H9 (cell line): ENCODE results near the gene ATP6V0B. TPM values are rescaled to one million over a fixed set of nuclear protein-coding genes. Genes with fewer than 3 reads are reported as not detected.

Experiments
- DNase-seq: peaks from one replicate; pipeline ENCODE4 v3.0.0-alpha.2; 2017
- H2AFZ ChIP-seq: one replicate; pipeline ENCODE4 v1.6.1; 2013; ENCODE audit warnings: mild to moderate bottlenecking, low read length, control low read depth, moderate library complexity
- H2AK5ac ChIP-seq: 2 replicates; pipeline ENCODE4 v1.6.1; 2013; ENCODE audit warnings: low read length, control low read depth, mixed read lengths; ENCODE audit not compliant: insufficient read length
- H2BK120ac ChIP-seq: one replicate; pipeline ENCODE4 v1.6.1; 2013; ENCODE audit warnings: low read depth, mild to moderate bottlenecking, low read length, control low read depth, inconsistent platforms; ENCODE audit not compliant: poor library complexity, severe bottlenecking
- H2BK12ac ChIP-seq: 2 replicates; pipeline ENCODE4 v1.6.1; 2013; ENCODE audit warnings: low read length, control low read depth, mixed read lengths, low read depth; ENCODE audit not compliant: insufficient read length
- H2BK15ac ChIP-seq: 2 replicates; pipeline ENCODE4 v1.6.1; 2013; ENCODE audit warnings: low read depth, low read length, control low read depth
- H2BK20ac ChIP-seq: one replicate; pipeline ENCODE4 v1.6.1; 2013; ENCODE audit warnings: low read depth, mild to moderate bottlenecking, low read length, control low read depth, inconsistent platforms; ENCODE audit not compliant: poor library complexity, severe bottlenecking
- H2BK5ac ChIP-seq: 2 replicates; pipeline ENCODE4 v1.6.1; 2013; ENCODE audit warnings: low read length, control low read depth, mixed read lengths; ENCODE audit not compliant: insufficient read length
- H3K14ac ChIP-seq: 2 replicates; pipeline ENCODE4 v1.6.1; 2013; ENCODE audit warnings: low read length, control low read depth; ENCODE audit not compliant: insufficient read depth
- H3K18ac ChIP-seq: 2 replicates; pipeline ENCODE4 v1.6.1; 2013; ENCODE audit warnings: low read depth, mild to moderate bottlenecking, mixed read lengths, low read length, control low read depth; ENCODE audit not compliant: insufficient read length
- H3K23ac ChIP-seq: 2 replicates; pipeline ENCODE4 v1.6.1; 2013; ENCODE audit warnings: low read length, control low read depth, mixed read lengths, low read depth; ENCODE audit not compliant: insufficient read length
- H3K23me2 ChIP-seq: 2 replicates; pipeline ENCODE4 v1.6.1; 2013; ENCODE audit warnings: low read depth, mild to moderate bottlenecking, mixed read lengths, low read length, control low read depth; ENCODE audit not compliant: insufficient read length, poor library complexity, severe bottlenecking
- H3K27ac ChIP-seq: 2 replicates; pipeline ENCODE4 v1.5.1; 2013; ENCODE audit warnings: low read length, control low read depth, mixed read lengths, low read depth; ENCODE audit not compliant: insufficient read length
- H3K27me3 ChIP-seq: 2 replicates; pipeline ENCODE4 v1.6.1; 2013; ENCODE audit warnings: low read length, control low read depth, inconsistent platforms; ENCODE audit not compliant: insufficient read depth
- H3K4ac ChIP-seq: 2 replicates; pipeline ENCODE4 v1.6.1; 2013; ENCODE audit warnings: low read depth, mild to moderate bottlenecking, control low read depth, inconsistent platforms, low read length, moderate library complexity
- H3K4me1 ChIP-seq: 2 replicates; pipeline ENCODE4 v1.6.1; 2013; ENCODE audit warnings: low read length, control low read depth, inconsistent platforms; ENCODE audit not compliant: insufficient read depth
- H3K4me2 ChIP-seq: 2 replicates; pipeline ENCODE4 v1.6.1; 2013; ENCODE audit warnings: low read length, control low read depth, mixed read lengths; ENCODE audit not compliant: insufficient read length, insufficient read depth
- H3K56ac ChIP-seq: 2 replicates; pipeline ENCODE4 v1.6.1; 2013; ENCODE audit warnings: low read depth, mild to moderate bottlenecking, mixed read lengths, low read length, control low read depth; ENCODE audit not compliant: insufficient read length
- H3K79me1 ChIP-seq: 2 replicates; pipeline ENCODE4 v1.6.1; 2013; ENCODE audit warnings: low read depth, mild to moderate bottlenecking, moderate library complexity, low read length, control low read depth, inconsistent platforms; ENCODE audit not compliant: insufficient read depth, poor library complexity, severe bottlenecking
- H3K79me2 ChIP-seq: 2 replicates; pipeline ENCODE4 v1.6.1; 2013; ENCODE audit warnings: low read length, control low read depth, inconsistent platforms; ENCODE audit not compliant: insufficient read depth
- H3K9ac ChIP-seq: 2 replicates; pipeline ENCODE4 v1.6.1; 2013; ENCODE audit warnings: low read length, control low read depth, mixed read lengths; ENCODE audit not compliant: insufficient read length; ENCODE audit errors: extremely low read depth
- H3K9me3 ChIP-seq: one replicate; pipeline ENCODE4 v1.6.1; 2013; ENCODE audit warnings: low read depth, low read length, inconsistent platforms; ENCODE audit not compliant: control insufficient read depth
- H3T11ph ChIP-seq: one replicate; pipeline ENCODE4 v1.6.1; 2013; ENCODE audit warnings: mild to moderate bottlenecking, low read length, control low read depth, inconsistent platforms
- H4K20me1 ChIP-seq: one replicate; pipeline ENCODE4 v1.6.1; 2013; ENCODE audit not compliant: control insufficient read depth, insufficient read length, insufficient read depth
- H4K5ac ChIP-seq: 2 replicates; pipeline ENCODE4 v1.6.1; 2013; ENCODE audit warnings: low read depth, mild to moderate bottlenecking, mixed read lengths, low read length, control low read depth; ENCODE audit not compliant: insufficient read length
- H4K8ac ChIP-seq: replicated peaks from 2 replicates; pipeline ENCODE4 v1.6.1; 2013; ENCODE audit warnings: low read length, control low read depth, mixed read lengths, low read depth; ENCODE audit not compliant: insufficient read length
- H4K91ac ChIP-seq: 2 replicates; pipeline ENCODE4 v1.6.1; 2013; ENCODE audit warnings: low read depth, mild to moderate bottlenecking, moderate library complexity, mixed read lengths, low read length, control low read depth; ENCODE audit not compliant: insufficient read length
- H3K27ac Mint-ChIP-seq, 3 experiments: 2 replicates in 2 of 3; 3 replicates in 1 of 3; pipeline ENCODE4 v1.8.0; 2020 to 2021; ENCODE audit warnings: mixed read lengths in 3 of 3, mild to moderate bottlenecking in 1 of 3, moderate library complexity in 1 of 3
- H3K27me3 Mint-ChIP-seq: 2 replicates; pipeline ENCODE4 v1.8.0; 2021; ENCODE audit warnings: low read depth, mild to moderate bottlenecking, moderate library complexity, mixed read lengths
- H3K36me3 Mint-ChIP-seq, 3 experiments: 2 replicates in 2 of 3; 3 replicates in 1 of 3; pipeline ENCODE4 v1.8.0; 2020 to 2021; ENCODE audit warnings: low read depth in 3 of 3, mixed read lengths in 3 of 3; ENCODE audit not compliant: insufficient read depth in 1 of 3
- H3K4me1 Mint-ChIP-seq, 2 experiments: 2 replicates each; pipeline ENCODE4 v1.8.0; 2020; ENCODE audit warnings: mixed read lengths in 2 of 2
- H3K4me3 Mint-ChIP-seq, 2 experiments: 2 replicates in 1 of 2; 3 replicates in 1 of 2; pipeline ENCODE4 v1.8.0; 2020 to 2021; ENCODE audit warnings: mild to moderate bottlenecking in 2 of 2, mixed read lengths in 2 of 2, moderate library complexity in 1 of 2
- H3K9me3 Mint-ChIP-seq, 2 experiments: 2 replicates in 1 of 2; 3 replicates in 1 of 2; pipeline ENCODE4 v1.8.0; 2020; ENCODE audit warnings: mild to moderate bottlenecking in 2 of 2, mixed read lengths in 2 of 2, moderate library complexity in 1 of 2
- WGBS: extraction: QIAGEN DNeasy Blood & Tissue Kit; methylation state at CpG from one replicate; pipeline ENCODE4 v1.1.7; 2013; ENCODE audit warnings: missing lambda C conversion rate, low lambda C conversion rate, mixed read lengths; ENCODE audit not compliant: insufficient read length; ENCODE audit errors: extremely low coverage; 5-methylcytosine and 5-hydroxymethylcytosine counted together
- total RNA-seq: library from RNA; stranded (reverse); gene quantifications from 2 replicates; pipeline ENCODE4 v1.2.1, GENCODE V29; 2021
- TF ChIP-seq, protein P1 (sequence below): fragments of 200-600 bp; sonication (generic); conservative IDR thresholded peaks from 3 replicates; pipeline ENCODE4 v1.8.0; 2021; ENCODE audit warnings: antibody characterized with exemption, mild to moderate bottlenecking

Gene ATP6V0B
- total RNA-seq, 1 experiment from 2014 or later: 131 TPM

DNA sequence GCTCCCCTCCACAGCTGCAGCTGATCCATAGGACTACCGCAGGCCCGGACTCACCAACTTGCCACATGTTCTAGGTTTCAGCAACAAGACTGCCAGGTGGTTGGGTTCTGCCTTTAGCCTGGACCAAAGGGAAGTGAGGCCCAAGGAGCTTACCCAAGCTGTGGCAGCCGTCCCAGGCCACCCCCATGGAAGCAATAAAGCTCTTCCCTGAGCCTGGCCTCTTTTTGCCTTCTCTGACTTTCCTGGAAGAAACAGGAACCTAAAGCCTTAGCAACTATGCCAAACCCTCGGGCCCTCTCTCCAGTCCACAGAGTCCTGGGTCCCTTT, 43.8 kb upstream of the ATP6V0B start:
- Histone ChIP-seq H3K79me2 (no peaks in the 10 kb centered on the region), H2BK5ac (no peak overlapping the region), H3K27ac (no peak overlapping the region), H3K4ac (no peak overlapping the region), H2BK20ac (no peak overlapping the region), H4K5ac (no peak overlapping the region), H3K9me3 (no peaks in the 10 kb centered on the region), H2BK15ac (no peak overlapping the region), H3K9ac (no peak overlapping the region), H4K8ac (no peak overlapping the region), H3K4me1 (peaks cover 6% of the 10 kb centered on the region; the same call in 1 of the 2 replicates), H3K23ac (no peak overlapping the region), H4K20me1 (no peaks in the 10 kb centered on the region), H4K91ac (no peak overlapping the region), H3K23me2 (peaks cover 16% of the 10 kb centered on the region), H3K4me2 (no peak overlapping the region), H2AK5ac (no peak overlapping the region), H3K56ac (no peak overlapping the region), H3K18ac (no peak overlapping the region), H2AFZ (no peak overlapping the region), H3K79me1 (no peaks in the 10 kb centered on the region), H3T11ph (no peak overlapping the region), H2BK12ac (no peak overlapping the region), H3K14ac (no peak overlapping the region), H2BK120ac (no peak overlapping the region), H3K27me3 (no peaks in the 10 kb centered on the region)
- TF ChIP-seq, protein P1, sequence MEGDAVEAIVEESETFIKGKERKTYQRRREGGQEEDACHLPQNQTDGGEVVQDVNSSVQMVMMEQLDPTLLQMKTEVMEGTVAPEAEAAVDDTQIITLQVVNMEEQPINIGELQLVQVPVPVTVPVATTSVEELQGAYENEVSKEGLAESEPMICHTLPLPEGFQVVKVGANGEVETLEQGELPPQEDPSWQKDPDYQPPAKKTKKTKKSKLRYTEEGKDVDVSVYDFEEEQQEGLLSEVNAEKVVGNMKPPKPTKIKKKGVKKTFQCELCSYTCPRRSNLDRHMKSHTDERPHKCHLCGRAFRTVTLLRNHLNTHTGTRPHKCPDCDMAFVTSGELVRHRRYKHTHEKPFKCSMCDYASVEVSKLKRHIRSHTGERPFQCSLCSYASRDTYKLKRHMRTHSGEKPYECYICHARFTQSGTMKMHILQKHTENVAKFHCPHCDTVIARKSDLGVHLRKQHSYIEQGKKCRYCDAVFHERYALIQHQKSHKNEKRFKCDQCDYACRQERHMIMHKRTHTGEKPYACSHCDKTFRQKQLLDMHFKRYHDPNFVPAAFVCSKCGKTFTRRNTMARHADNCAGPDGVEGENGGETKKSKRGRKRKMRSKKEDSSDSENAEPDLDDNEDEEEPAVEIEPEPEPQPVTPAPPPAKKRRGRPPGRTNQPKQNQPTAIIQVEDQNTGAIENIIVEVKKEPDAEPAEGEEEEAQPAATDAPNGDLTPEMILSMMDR: no peak
- Mint-ChIP-seq H3K4me3 (no peak overlapping the region), H3K27me3 (peaks cover 15% of the 10 kb centered on the region), H3K4me1 (peaks cover 34 to 44% of the 10 kb centered on the region in 2 experiments), H3K9me3 (no peaks in the 10 kb centered on the region), H3K27ac (no peak overlapping the region), H3K36me3 (peaks cover 4 to 7% (median 6%) of the 10 kb centered on the region in 3 experiments; a peak in 5 of 7 replicates)
- no peak for DNase-seq
- no CpG with 5 or more reads among the region's 4 CpGs for WGBS
